ENCODE measurements around the gene PTPRM.

PTPRM gene

GRCh38 chr18:8081872-8082553 is 514.9 kb downstream of the PTPRM start:
- DNase-seq: no peak

DNA sequence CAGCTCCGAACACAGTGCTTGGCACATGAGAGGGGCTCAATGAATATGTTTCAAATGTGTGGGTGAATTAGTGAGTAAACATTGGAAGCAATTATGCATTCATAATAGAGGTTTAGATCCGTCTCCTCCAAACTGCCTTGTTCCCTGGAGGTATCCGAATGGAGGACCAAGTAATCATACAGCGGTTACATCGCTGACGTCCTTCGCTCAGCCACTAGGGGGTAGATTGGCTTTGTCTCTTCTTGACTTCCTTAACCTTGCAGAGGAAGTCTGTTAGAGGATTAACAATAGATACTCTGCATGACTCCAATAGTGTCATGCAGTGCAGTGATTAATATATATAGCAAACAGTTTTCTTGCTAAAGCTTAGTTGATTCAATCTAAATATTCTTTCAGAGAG is 517.0 kb downstream of the PTPRM start:
- no peak for DNase-seq

DNA sequence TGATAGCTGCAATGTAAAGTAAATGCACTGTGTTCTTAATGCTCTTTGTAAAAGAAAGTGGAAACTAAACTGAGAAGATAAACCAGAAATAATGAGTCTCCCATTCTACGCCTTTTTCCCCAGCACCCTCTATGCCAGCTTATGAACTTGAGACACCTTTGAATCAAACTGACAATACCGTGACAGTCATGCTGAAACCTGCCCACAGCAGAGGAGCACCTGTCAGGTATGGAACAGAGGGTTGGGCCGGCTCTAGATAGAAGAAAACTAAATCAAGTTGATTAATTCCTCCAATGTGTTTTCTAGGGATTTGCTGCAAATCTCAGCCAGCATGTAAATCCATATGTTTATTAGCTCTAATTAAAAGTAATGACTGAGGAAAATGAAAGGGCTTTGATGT is 521.5 kb downstream of the PTPRM start:
- no peak for DNase-seq

- no peak for DNase-seq
Measured at GRCh38 chr18:8091035-8091434, 523.9 kb downstream of the PTPRM start.

- no peak for DNase-seq
Measured at GRCh38 chr18:8095947-8096570, 528.9 kb downstream of the PTPRM start.

- no peak for DNase-seq
Measured at GRCh38 chr18:8097399-8097798, 530.3 kb downstream of the PTPRM start.

- DNase-seq: no peak
Measured at GRCh38 chr18:8097927-8098326, 530.8 kb downstream of the PTPRM start.

- DNase-seq: no peak
Measured at GRCh38 chr18:8106603-8107002, 539.5 kb downstream of the PTPRM start.

- DNase-seq: no peak
Measured at GRCh38 chr18:8107426-8107825, 540.3 kb downstream of the PTPRM start.

DNA sequence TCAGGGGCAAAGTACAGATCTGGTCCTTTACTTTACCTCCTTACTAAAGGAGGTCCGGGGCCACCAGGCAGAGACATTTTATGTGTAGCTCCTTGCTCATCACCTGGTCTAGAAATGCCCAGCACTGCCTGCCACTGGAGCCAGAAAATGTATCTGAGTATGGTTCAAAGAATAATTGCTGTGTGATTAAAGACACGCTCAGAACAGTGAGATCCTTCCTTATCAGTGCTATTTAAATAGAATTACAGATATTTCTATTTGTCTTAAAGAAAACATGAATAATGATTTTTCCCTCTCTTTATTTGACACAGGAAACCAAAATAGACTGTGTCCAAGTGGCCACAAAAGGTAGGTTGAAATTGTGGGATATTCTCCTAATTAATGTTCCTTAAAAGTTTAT is 547.4 kb downstream of the PTPRM start:
- no peak for DNase-seq

DNA sequence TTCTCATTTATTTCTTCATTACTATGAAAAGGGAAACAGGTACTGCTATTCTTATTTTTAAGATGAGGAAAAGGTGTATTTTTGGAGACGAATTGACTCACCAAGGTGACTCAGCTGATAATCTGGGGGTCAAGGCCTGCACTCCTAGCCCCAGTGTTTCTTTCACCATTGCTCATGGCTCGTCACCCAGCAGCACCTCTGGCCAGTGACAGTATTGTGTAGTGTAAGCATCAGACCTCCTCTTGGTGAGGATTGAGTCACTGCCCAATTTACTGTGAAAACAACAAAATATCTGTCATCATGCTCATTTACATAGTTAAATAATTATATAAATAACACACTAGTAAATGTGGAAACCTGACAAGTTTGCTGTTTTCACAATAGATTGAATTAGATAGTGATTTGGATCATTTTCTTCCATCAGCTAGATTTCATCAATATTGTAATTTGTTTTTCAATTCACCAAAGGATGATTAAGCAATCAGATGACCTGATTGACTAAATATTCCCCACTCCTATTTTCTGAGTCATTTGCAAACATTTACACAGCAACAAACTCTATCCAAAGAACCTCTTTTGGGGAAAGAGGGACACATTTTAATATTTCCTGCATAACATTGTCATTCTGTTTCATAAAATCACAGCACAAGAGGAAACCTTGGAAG is 549.4 kb downstream of the PTPRM start:
- DNase-seq: no peak

DNA sequence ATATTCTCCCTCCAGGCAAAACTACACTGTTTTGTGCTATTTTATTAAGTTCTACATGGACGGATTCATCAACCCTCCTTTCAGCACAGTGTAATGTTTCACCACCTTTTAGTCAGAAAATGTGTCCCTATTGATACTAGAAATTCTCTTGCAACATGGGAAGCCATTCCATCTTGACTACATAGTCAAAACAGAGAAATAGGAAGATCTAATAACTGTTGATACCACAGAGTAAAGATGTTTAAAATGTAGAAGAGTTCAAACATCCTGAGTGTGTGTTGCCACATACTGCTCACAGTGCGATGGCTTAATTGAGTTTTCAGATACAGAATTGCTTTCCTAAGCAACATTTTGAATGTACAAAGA is 549.9 kb downstream of the PTPRM start:
- DNase-seq: no peak

DNA sequence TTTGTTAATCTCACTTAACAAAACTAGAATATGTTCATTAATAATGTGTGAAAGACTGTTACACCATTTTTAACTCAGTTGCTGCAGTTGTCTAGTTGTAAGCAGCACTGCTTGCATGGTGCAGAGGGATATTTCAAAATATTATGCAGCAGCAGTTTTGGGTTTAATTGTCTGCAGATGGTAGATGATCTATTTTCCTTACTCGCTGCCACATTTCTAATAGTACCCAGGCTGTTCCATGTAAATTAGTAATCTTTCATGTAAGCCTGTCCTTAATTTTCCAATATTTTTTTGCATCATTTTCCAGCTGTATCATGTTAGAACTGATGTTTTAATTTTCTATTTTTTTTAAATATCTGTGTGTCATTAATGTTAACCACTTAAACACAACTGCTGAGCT is 554.0 kb downstream of the PTPRM start:
- DNase-seq: no peak

GRCh38 chr18:8121942-8122480 is 554.9 kb downstream of the PTPRM start:
- DNase-seq: no peak

DNA sequence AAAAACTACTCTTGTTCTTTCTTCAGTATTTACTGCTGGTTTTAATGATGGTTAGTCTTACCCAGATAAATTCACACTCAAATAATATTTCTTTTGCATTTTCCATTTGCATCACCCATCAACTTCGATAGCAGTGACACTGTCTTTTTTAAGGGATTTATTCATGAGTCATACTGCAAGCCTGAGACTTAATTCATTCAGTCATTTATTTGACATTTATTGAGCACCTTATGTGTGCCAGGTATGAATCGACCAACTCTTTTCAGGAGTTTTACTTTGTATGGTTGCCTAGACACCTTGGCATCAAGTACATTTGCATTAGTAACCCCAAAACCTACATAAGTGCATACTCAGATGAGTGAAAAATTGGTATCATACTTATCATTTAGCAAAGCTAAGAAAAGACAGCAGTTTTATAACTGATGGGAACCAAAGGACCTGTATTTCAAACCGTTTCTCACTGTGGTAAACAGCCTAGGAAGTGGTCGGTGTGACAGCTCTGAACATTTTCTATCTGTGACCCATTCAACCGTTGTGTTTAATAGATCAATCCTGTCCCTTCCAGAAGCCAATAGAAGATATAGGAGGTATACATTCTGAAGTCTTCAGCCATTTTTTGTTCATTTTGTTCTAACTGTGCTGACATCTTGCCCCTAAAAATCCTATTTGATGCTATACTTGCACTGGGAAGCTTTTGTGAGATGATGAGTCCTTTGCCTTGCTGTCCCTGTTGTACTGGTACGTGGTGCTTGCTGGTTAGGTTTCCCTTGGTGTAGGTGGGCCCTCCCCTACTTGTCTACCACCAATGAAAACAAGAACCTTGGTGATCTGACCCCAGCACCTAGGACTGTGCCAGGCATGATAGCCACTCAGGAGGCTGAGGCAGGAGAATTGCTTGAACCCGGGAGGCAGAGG is 557.4 kb downstream of the PTPRM start:
- no peak for DNase-seq

- no peak for DNase-seq
Measured at GRCh38 chr18:8130096-8130495, 563.0 kb downstream of the PTPRM start.

DNA sequence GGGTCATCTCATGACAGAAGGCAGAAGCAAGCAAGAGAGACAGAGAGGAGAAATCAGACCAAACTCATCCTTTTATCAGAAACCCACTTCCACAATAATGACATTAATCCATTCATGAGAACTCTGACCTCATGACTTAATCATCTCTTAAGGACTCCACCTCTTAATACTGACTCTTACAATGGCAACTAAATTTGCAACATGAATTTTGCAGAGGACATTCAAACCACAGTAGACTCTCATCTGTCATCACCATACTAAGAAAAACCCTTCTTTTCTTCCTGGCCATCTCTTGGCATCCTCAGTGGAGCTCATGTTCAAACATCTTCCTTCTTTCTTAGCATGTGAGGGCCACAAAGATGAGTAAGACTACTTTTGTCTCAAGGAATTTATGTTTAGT is 565.9 kb downstream of the PTPRM start:
- DNase-seq: no peak

DNA sequence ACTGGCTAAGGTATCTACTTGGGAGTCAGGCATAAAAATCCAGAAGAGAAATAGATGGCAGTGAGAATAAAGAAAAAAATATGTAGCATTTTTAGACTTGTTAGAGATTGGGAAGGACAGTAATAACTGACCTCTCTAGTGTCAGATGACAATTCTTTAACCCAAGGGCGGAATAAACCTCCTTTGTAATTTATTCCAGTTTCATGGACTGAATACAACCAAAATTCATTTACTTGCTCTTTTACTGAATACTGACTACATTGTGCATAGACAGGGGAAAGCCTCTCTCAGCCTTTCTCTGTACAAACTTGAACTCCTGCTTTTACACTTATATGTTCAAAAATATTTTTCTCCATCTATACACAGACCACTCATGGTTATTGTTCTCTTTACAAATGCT is 566.8 kb downstream of the PTPRM start:
- DNase-seq: no peak

- DNase-seq: no peak
Measured at GRCh38 chr18:8139127-8139527, 572.0 kb downstream of the PTPRM start.

- no peak for DNase-seq
Measured at GRCh38 chr18:8139891-8140406, 572.8 kb downstream of the PTPRM start.

DNA sequence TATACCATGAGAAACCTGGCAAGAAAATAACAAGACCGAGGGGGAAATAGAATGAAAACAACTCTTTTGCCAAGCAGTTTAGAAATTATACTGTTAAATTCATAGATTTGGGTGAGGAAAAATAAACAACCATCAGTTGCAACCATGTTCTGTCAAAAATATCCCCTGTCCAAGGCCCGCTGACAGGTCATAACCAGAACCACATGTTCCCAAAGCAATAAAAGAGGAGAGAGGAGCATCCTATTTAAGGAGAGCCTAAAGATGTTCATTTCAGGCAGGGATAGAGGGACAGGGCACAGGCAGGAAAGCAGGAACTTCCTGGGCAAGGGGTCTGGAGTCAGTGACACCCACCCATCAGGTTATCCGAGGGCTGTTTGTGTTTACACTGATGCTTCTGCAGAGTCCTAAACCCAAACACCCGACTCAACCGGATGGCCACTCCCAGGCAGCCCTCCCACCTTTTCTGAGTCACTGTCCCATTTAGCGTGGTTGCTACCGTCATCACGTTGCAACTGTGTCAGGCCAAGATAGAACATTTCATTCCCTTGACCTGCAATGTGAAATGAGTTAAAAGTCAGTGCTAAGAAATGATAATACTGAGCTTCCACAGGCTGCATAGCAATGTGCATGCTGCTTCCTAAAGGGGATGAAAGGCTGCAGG is 573.9 kb downstream of the PTPRM start:
- no peak for DNase-seq

DNA sequence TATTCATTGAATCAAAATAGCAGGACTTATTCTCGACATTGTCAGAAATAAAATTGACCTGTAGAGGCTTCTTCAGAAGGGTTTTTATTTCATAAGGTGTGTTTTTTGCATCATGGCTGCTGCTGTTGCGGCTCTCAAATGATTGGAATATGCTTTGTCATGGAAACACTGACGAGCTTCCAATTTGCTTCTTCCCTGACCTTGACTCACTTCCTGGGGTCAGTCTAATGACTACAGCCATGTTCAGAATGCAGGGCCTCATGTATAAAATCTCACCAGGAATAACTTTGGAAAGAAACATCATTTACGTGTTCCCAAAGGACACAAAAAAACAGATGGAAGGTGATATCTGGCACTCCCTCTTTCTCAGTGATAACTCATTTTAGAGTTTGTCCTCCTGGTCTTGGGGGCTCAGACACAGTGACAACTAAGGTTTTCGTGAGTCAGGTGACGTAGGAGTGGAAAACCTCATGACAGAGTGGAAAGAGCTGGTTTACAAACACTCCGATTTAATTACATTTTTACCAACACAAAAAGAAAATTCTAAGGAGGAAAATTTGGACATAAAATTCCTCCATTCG is 575.1 kb downstream of the PTPRM start:
- no peak for DNase-seq
